Measurements from ENCODE around the gene TRAM2.
A peak's percentile ranks its signal among the peaks of the same experiment; 100 is the strongest.

Gene TRAM2

GRCh38 chr6:52557389-52558265 lies 19.2 kb downstream of the TRAM2 start:
- TF ChIP-seq CTCF (IDR thresholded peaks at IDR 0.05; ENCODE audit: low read depth, low read length), result no peak
- H3K4me3 ChIP-seq (ENCODE audit: low read depth, low read length), result peak overlapping the region; percentile 1; the same call in 1 of the 2 replicates

GRCh38 chr6:52555518-52556233 lies 21.2 kb downstream of the TRAM2 start:
- TF ChIP-seq CTCF (IDR thresholded peaks at IDR 0.05; ENCODE audit: low read depth, low read length), result no peak
- H3K4me3 ChIP-seq (ENCODE audit: low read depth, low read length), result no peak overlapping the region

- H3K4me3 ChIP-seq (ENCODE audit: low read depth, low read length), result no peak overlapping the region
- no peak for TF ChIP-seq CTCF (IDR thresholded peaks at IDR 0.05; ENCODE audit: low read depth, low read length)
These were observed 22.1 kb downstream of the TRAM2 start for GRCh38 chr6:52554684-52555280.

- no peak for TF ChIP-seq CTCF (IDR thresholded peaks at IDR 0.05; ENCODE audit: low read depth, low read length)
- H3K4me3 ChIP-seq (ENCODE audit: low read depth, low read length), result no peak overlapping the region
These were observed 23.1 kb downstream of the TRAM2 start for GRCh38 chr6:52553719-52554118.

GRCh38 chr6:52553158-52553557 lies 23.7 kb downstream of the TRAM2 start:
- no peak for TF ChIP-seq CTCF (IDR thresholded peaks at IDR 0.05; ENCODE audit: low read depth, low read length)
- H3K4me3 ChIP-seq (ENCODE audit: low read depth, low read length), result no peak overlapping the region

- peak overlapping the region; percentile 21 for H3K4me3 ChIP-seq (ENCODE audit: low read depth, low read length)
- TF ChIP-seq CTCF (IDR thresholded peaks at IDR 0.05; ENCODE audit: low read depth, low read length), result no peak
These were observed 24.6 kb downstream of the TRAM2 start for GRCh38 chr6:52552278-52552643.

Measured in WI38 (cell line).